ENCODE data around the gene FIBP. TPM values are rescaled to one million over a fixed set of nuclear protein-coding genes. Genes with fewer than 3 reads are reported as not detected.
A peak's percentile ranks its signal among the peaks of the same experiment; 100 is the strongest.

FIBP gene
- total and polyA plus RNA-seq, 10 of the 15 experiments (the other 5 are each of a cell fraction or from before 2014, with no cell fraction given) = 65.1 to 182 (median 94.6) TPM

- H3K4me2 ChIP-seq (ENCODE audit: control insufficient read depth, insufficient read depth) = no peak overlapping the region
These were observed 27.0 kb upstream of the FIBP start for GRCh38 chr11:65915101-65915820.

More at GRCh38 chr11:65915101-65915820, 27.0 kb upstream of the FIBP start:
- ATAC-seq (no peak), FAIRE-seq (no peak), DNase-seq (ENCODE audit: low read depth, low spot score) (no peak)
- BruUV-seq (replicated peaks) = no TSS peak
- Histone ChIP-seq H2AFZ (ENCODE audit: control insufficient read depth, low read depth, low read length) (no peak overlapping the region), H3K79me2 (ENCODE audit: control insufficient read depth, insufficient read depth, low read length) (peaks cover 27% of the 10 kb centered on the region), H4K20me1 (ENCODE audit: control insufficient read depth, insufficient read depth) (no peaks in the 10 kb centered on the region), H3K9me3 (replicated peaks; ENCODE audit: control insufficient read depth, insufficient read depth, low read length) (no peaks in the 10 kb centered on the region), H3K27me3 (replicated peaks in 1 of 2; ENCODE audit: control insufficient read depth in 2 of 2, insufficient read depth in 2 of 2, low read length in 1 of 2) (no peaks in the 10 kb centered on the region), H3K9ac (ENCODE audit: control insufficient read depth, insufficient read depth, low read length) (no peak overlapping the region), H3K4me1 (ENCODE audit: control insufficient read depth, insufficient read depth, low read length) (peaks cover 36% of the 10 kb centered on the region), H3K36me3 (ENCODE audit: control insufficient read depth in 2 of 2, insufficient read depth in 2 of 2, low read length in 1 of 2) (no peaks in the 10 kb centered on the region; a peak in 1 of 4 replicates), H3K27ac (ENCODE audit: control insufficient read depth, insufficient read depth) (no peak overlapping the region), H3K4me3 (no peak overlapping the region)
- TF ChIP-seq TAF1 (IDR thresholded peaks at IDR 0.05; ENCODE audit: borderline replicate concordance, low read depth, low read length) = no peak
- TF ChIP-seq POLR2AphosphoS2 (IDR thresholded peaks at IDR 0.05; ENCODE audit: low read depth, low read length) = peak; percentile 30; the same call in 1 of the 2 replicates
- no peak for TF ChIP-seq TCF3 (IDR thresholded peaks at IDR 0.05; ENCODE audit: borderline replicate concordance, insufficient read depth, low read depth, low read length)
- TF ChIP-seq POLR2A (IDR thresholded peaks at IDR 0.05; ENCODE audit: low read depth, low read length) = peak; percentile 24; the same call in 1 of the 2 replicates
- TF ChIP-seq MYB (IDR thresholded peaks at IDR 0.05; ENCODE audit: borderline replicate concordance, low read depth, low read length) = no peak
- TF ChIP-seq ATF2 (IDR thresholded peaks at IDR 0.05; ENCODE audit: low read length) = no peak
- TF ChIP-seq TCF7 (IDR thresholded peaks at IDR 0.05; ENCODE audit: borderline replicate concordance) = no peak
- RAD21 ChIA-PET (ENCODE audit: unreplicated experiment) = no interaction called here
- POLR2A ChIA-PET = interaction anchor here (1.1 to 2.3 kb wide), 2 partner anchors 25 to 56 kb away, joined by 3 to 7 read pairs; partner anchors contain the start of genes CCDC85B and MUS81
- SMC1A ChIA-PET (ENCODE audit: uncharacterized antibody, unreplicated experiment) = no interaction called here
- CTCF ChIA-PET = interaction anchor here (1.1 to 1.9 kb wide), 2 partner anchors 25 to 26 kb away, joined by 3 to 5 read pairs; partner anchors contain the start of gene CCDC85B
- intact Hi-C loops (cut with micrococcal nuclease; ENCODE audit: unreplicated experiment) = no loop called here
- in situ Hi-C loops (cut with MboI) = no loop called here
- WGBS (ENCODE audit: insufficient coverage, insufficient replicate concordance, low lambda C conversion rate, missing lambda C conversion rate) = 50% methylated on average over 10 of the region's 10 CpGs

Measured in GM12878 (cell line).